HepG2 (cell line): Measurements from ENCODE around the gene ETHE1. TPM values are rescaled to one million over a fixed set of nuclear protein-coding genes. Genes with fewer than 3 reads are reported as not detected.

Source experiments
- CREB1 ChIP-seq, 2 experiments: fragments of 450-650 bp in 1 of 2; IDR thresholded peaks; 2 replicates each; pipeline ENCODE4 v1.6.1; 2016 to 2017; ENCODE audit warnings: control low read depth in 1 of 2, mild to moderate bottlenecking in 1 of 2, missing compliant biosample characterization in 1 of 2, missing genetic modification characterization in 1 of 2
- CREM ChIP-seq, 2 experiments: sonication (generic) in 1 of 2; formaldehyde crosslinking in 1 of 2; IDR thresholded peaks; 2 replicates each; pipeline versions ENCODE4 v1.4.0 to v1.6.1; 2016 to 2020; ENCODE audit warnings: antibody characterized with exemption in 1 of 2, mild to moderate bottlenecking in 1 of 2, missing genetic modification reagents in 1 of 2
- DR1 ChIP-seq: sonication (generic); formaldehyde crosslinking; IDR thresholded peaks from 2 replicates; pipeline ENCODE4 v1.8.0; 2021; ENCODE audit warnings: mild to moderate bottlenecking, missing genetic modification reagents, inconsistent platforms
- GABPA ChIP-seq, 2 experiments: IDR thresholded peaks; 2 replicates each; pipeline ENCODE4 v1.6.1; 2011 to 2016; ENCODE audit warnings: low read depth in 2 of 2, low read length in 1 of 2, missing biosample characterization in 1 of 2, missing genetic modification characterization in 1 of 2
- MAZ ChIP-seq, 2 experiments: sonication (generic) in 1 of 2; formaldehyde crosslinking in 1 of 2; IDR thresholded peaks; 2 replicates each; pipeline versions ENCODE4 v1.5.0 to v1.6.1; 2012 to 2020; ENCODE audit warnings: low read depth in 2 of 2, mild to moderate bottlenecking in 2 of 2, borderline replicate concordance in 1 of 2, improper control_type of control experiment in 1 of 2, low read length in 1 of 2, missing genetic modification reagents in 1 of 2, moderate library complexity in 1 of 2
- NFYB ChIP-seq: sonication (generic); formaldehyde crosslinking; IDR thresholded peaks from 2 replicates; pipeline ENCODE4 v1.4.0; 2020; ENCODE audit warnings: missing genetic modification reagents
- NONO ChIP-seq, 2 experiments: fragments of 450-650 bp in 1 of 2; sonication (generic) in 1 of 2; formaldehyde crosslinking in 1 of 2; IDR thresholded peaks in 1 of 2; conservative IDR thresholded peaks in 1 of 2; 2 replicates each; pipeline versions ENCODE4 v1.6.1 to v1.8.0; 2017 to 2022; ENCODE audit warnings: mild to moderate bottlenecking in 1 of 2, missing genetic modification reagents in 1 of 2, moderate library complexity in 1 of 2
- PAWR ChIP-seq: sonication (generic); formaldehyde crosslinking; IDR thresholded peaks from 2 replicates; pipeline ENCODE4 v1.4.0; 2020; ENCODE audit warnings: missing genetic modification reagents, mild to moderate bottlenecking, borderline replicate concordance
- PRMT3 ChIP-seq: sonication (generic); formaldehyde crosslinking; IDR thresholded peaks from 2 replicates; pipeline ENCODE4 v1.8.1; 2022; ENCODE audit warnings: low read depth, mild to moderate bottlenecking, moderate library complexity, missing genetic modification reagents, borderline replicate concordance
- PRPF4 ChIP-seq: fragments of 200-400 bp; formaldehyde crosslinking; IDR thresholded peaks from 2 replicates; pipeline ENCODE4 v1.6.1; 2016; ENCODE audit warnings: low read length, low read depth; ENCODE audit not compliant: poor library complexity, severe bottlenecking
- RAD21 ChIP-seq: fragments of 450-650 bp; formaldehyde crosslinking; IDR thresholded peaks from 2 replicates; pipeline ENCODE4 v1.5.0; 2020; ENCODE audit warnings: mild to moderate bottlenecking
- SP5 ChIP-seq: IDR thresholded peaks from 2 replicates; pipeline ENCODE4 v1.6.1; 2016; ENCODE audit warnings: low read depth, borderline replicate concordance
- STAT6 ChIP-seq: sonication (generic); formaldehyde crosslinking; IDR thresholded peaks from 2 replicates; pipeline ENCODE4 v1.4.0; 2020; ENCODE audit warnings: missing genetic modification reagents, mild to moderate bottlenecking, borderline replicate concordance
- TBP ChIP-seq: sonication (generic); formaldehyde crosslinking; IDR thresholded peaks from 2 replicates; pipeline ENCODE4 v1.5.0; 2020; ENCODE audit warnings: missing genetic modification reagents
- U2AF1 ChIP-seq: fragments of 200-400 bp; formaldehyde crosslinking; optimal IDR thresholded peaks from 2 replicates; pipeline ENCODE3; 2017; ENCODE audit warnings: mild to moderate bottlenecking, low read depth, low read length
- XRCC5 ChIP-seq: fragments of 200-400 bp; formaldehyde crosslinking; optimal IDR thresholded peaks from 2 replicates; pipeline ENCODE3; 2017; ENCODE audit warnings: mild to moderate bottlenecking, low read length
- YEATS2 ChIP-seq: sonication (generic); formaldehyde crosslinking; IDR thresholded peaks from 2 replicates; pipeline ENCODE4 v1.4.0; 2020; ENCODE audit warnings: missing genetic modification reagents, borderline replicate concordance
- ZKSCAN8 ChIP-seq: IDR thresholded peaks from 2 replicates; pipeline ENCODE4 v1.6.1; 2016; ENCODE audit warnings: borderline replicate concordance, missing genetic modification reagents, missing compliant biosample characterization
- ZNF589 ChIP-seq: sonication (generic); formaldehyde crosslinking; conservative IDR thresholded peaks from 2 replicates; pipeline ENCODE4 v1.8.0; 2022; ENCODE audit warnings: mild to moderate bottlenecking, moderate library complexity, missing genetic modification reagents
- ZNF605 ChIP-seq: sonication (generic); formaldehyde crosslinking; IDR thresholded peaks from 2 replicates; pipeline ENCODE4 v1.8.0; 2022; ENCODE audit warnings: mild to moderate bottlenecking, missing genetic modification reagents
- ZNF777 ChIP-seq: sonication (generic); formaldehyde crosslinking; IDR thresholded peaks from 2 replicates; pipeline ENCODE4 v1.4.0; 2020; ENCODE audit warnings: missing genetic modification reagents
- polyA plus RNA-seq, 8 experiments: library from polyadenylated mRNA; depleted of rRNA in 3 of 8; stranded (reverse) in 7 of 8; unstranded in 1 of 8; fragments of >200 nt; fragmentation: Illumina TruSeq in 4 of 8; extraction: Trizol in 4 of 8; gene quantifications; 2 replicates each; pipeline versions ENCODE4 v1.2.1 to v1.2.3, GENCODE V29; 2011 to 2016; ENCODE audit warnings: low read depth in 4 of 8, missing spikeins in 1 of 8, mixed read lengths in 1 of 8; ENCODE audit not compliant: insufficient read depth in 1 of 8
- total RNA-seq, 5 experiments: library from RNA; depleted of rRNA; stranded (reverse); fragments of >200 nt; fragmentation: Illumina TruSeq; extraction: Trizol; gene quantifications; 2 replicates each; pipeline ENCODE4 v1.2.3, GENCODE V29; 2016; ENCODE audit warnings: low read depth in 1 of 5
- TF ChIP-seq, protein P1 (sequence below): sonication (generic); formaldehyde crosslinking; conservative IDR thresholded peaks from 2 replicates; pipeline ENCODE4 v1.4.0; 2020; ENCODE audit warnings: mild to moderate bottlenecking, missing genetic modification reagents, moderate library complexity
- TF ChIP-seq, protein P2 (sequence below): IDR thresholded peaks from 2 replicates; pipeline ENCODE4 v1.6.1; 2016; ENCODE audit warnings: mild to moderate bottlenecking, missing biosample characterization, missing genetic modification reagents

Gene ETHE1
- total and polyA plus RNA-seq, 2 of the 13 experiments (the other 11 are each of a cell fraction or from before 2014, with no cell fraction given): 32.5 to 58.4 TPM

DNA sequence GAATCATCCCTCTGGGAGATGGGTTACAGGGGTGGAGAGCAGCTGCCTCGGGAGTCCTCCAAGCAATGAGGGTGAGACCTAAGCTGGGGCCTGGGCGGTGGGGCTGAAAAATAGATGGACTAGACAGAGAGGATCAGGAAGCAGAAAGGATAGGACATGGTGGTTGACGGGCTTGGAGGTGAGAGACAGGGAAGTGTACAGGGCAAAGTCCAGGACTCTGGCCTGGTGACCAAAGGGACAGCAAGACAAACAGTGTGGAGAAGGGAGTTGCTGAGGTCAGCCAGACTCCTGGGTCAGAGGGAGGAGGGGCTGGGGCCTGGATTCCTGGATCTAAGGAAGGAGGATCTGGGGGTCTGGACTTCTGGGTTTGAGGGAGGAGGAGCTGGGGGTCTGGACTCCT is 28.0 kb downstream of the ETHE1 start (continued):
- TF ChIP-seq, protein P1, sequence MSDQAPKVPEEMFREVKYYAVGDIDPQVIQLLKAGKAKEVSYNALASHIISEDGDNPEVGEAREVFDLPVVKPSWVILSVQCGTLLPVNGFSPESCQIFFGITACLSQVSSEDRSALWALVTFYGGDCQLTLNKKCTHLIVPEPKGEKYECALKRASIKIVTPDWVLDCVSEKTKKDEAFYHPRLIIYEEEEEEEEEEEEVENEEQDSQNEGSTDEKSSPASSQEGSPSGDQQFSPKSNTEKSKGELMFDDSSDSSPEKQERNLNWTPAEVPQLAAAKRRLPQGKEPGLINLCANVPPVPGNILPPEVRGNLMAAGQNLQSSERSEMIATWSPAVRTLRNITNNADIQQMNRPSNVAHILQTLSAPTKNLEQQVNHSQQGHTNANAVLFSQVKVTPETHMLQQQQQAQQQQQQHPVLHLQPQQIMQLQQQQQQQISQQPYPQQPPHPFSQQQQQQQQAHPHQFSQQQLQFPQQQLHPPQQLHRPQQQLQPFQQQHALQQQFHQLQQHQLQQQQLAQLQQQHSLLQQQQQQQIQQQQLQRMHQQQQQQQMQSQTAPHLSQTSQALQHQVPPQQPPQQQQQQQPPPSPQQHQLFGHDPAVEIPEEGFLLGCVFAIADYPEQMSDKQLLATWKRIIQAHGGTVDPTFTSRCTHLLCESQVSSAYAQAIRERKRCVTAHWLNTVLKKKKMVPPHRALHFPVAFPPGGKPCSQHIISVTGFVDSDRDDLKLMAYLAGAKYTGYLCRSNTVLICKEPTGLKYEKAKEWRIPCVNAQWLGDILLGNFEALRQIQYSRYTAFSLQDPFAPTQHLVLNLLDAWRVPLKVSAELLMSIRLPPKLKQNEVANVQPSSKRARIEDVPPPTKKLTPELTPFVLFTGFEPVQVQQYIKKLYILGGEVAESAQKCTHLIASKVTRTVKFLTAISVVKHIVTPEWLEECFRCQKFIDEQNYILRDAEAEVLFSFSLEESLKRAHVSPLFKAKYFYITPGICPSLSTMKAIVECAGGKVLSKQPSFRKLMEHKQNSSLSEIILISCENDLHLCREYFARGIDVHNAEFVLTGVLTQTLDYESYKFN: peak; percentile 94
- TF ChIP-seq TBP (CRISPR knock-in tag) (no peak), XRCC5 (peak; percentile 61), MAZ (IDR thresholded peaks at IDR 0.05; ENCODE audit: borderline replicate concordance, low read depth, low read length) (peak; percentile 64; the same call in 1 of the 2 replicates), MAZ (CRISPR knock-in tag; IDR thresholded peaks at IDR 0.05; ENCODE audit: low read depth) (no peak; the same call in 1 of the 2 replicates), STAT6 (CRISPR knock-in tag) (no peak), GABPA (IDR thresholded peaks at IDR 0.05; ENCODE audit: low read depth, low read length) (no peak), GABPA (CRISPR knock-in tag; IDR thresholded peaks at IDR 0.05; ENCODE audit: low read depth) (peak; percentile 51; the same call in 1 of the 2 replicates), DR1 (CRISPR knock-in tag) (no peak), CREM (IDR thresholded peaks at IDR 0.05) (peak; percentile 42; the same call in 1 of the 2 replicates), CREM (CRISPR knock-in tag; IDR thresholded peaks at IDR 0.05) (no peak), ZNF777 (no peak), CREB1 (IDR thresholded peaks at IDR 0.05) (no peak), CREB1 (CRISPR knock-in tag; IDR thresholded peaks at IDR 0.05) (no peak), ZNF589 (no peak), PRPF4 (no peak), ZKSCAN8 (CRISPR knock-in tag) (no peak), PAWR (CRISPR knock-in tag) (no peak), U2AF1 (no peak), SP5 (no peak), NFYB (no peak), YEATS2 (CRISPR knock-in tag) (no peak), NONO (IDR thresholded peaks at IDR 0.05) (no peak), NONO (CRISPR knock-in tag; conservative IDR thresholded peaks at IDR 0.05) (no peak; the same call in 1 of the 2 replicates), RAD21 (no peak), PRMT3 (CRISPR knock-in tag) (no peak), ZNF605 (CRISPR knock-in tag) (peak; percentile 66; the same call in 1 of the 2 replicates)
- TF ChIP-seq, protein P2, sequence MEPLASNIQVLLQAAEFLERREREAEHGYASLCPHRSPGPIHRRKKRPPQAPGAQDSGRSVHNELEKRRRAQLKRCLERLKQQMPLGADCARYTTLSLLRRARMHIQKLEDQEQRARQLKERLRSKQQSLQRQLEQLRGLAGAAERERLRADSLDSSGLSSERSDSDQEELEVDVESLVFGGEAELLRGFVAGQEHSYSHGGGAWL: no peak
